K562 (cell line): Measurements from ENCODE around the gene GRIA1. TPM values are rescaled to one million over a fixed set of nuclear protein-coding genes. Genes with fewer than 3 reads are reported as not detected.
A peak's percentile ranks its signal among the peaks of the same experiment; 100 is the strongest.

Source experiments
- ATAC-seq: fragments of 200-7000 bp; cut with Tn5 transposase; 3 replicates; pipeline ENCODE4 v1.9.1; 2020; ENCODE audit warnings: moderate library complexity
- BruUV-seq: library from RNA; stranded (reverse); fragments of 400-500 nt; replicated peaks from 2 replicates; lab custom pipeline; 2021; lab: Mats Ljungman, UMichigan
- CTCF ChIA-PET: fragments of 300-600 bp; formaldehyde crosslinking; extraction: SDS; loops from one replicate; lab custom pipeline; 2021; ENCODE audit warnings: low intra/inter-chr PET ratio; lab: Yijun Ruan, JAX
- POLR2A ChIA-PET: fragments of 300-600, 350-650 bp; sonication (Branson Sonifier 250); formaldehyde crosslinking; extraction: SDS; loops from one replicate; lab custom pipeline; 2021; ENCODE audit warnings: antibody characterized with exemption, inconsistent platforms; lab: Yijun Ruan, JAX
- DNase-seq, 4 experiments: peaks; one replicate each; pipeline versions ENCODE4 v3.0.0 to v3.0.0-alpha.2; 2011 to 2018; ENCODE audit warnings: low spot score in 3 of 4, mixed read lengths in 3 of 4; ENCODE audit errors: extremely low read depth in 1 of 4
- FAIRE-seq: peaks from 2 replicates; lab custom pipeline; 2011; peaks lifted over from hg19 to GRCh38; lab: Jason Lieb, UNC
- H2AFZ ChIP-seq: 2 replicates; pipeline ENCODE4 v1.6.0; 2011; ENCODE audit warnings: low read depth, low read length, control low read depth, inconsistent platforms
- H3K27ac ChIP-seq: fragments of 200-600 bp; 3 replicates; pipeline ENCODE4 v1.8.0; 2011; ENCODE audit warnings: low read depth, mild to moderate bottlenecking, control low read depth, inconsistent platforms, low read length, moderate library complexity, mixed read lengths; ENCODE audit errors: extremely low read depth
- H3K27me3 ChIP-seq, 2 experiments: fragments of 300-600 bp in 1 of 2; 2 replicates in 1 of 2; 3 replicates in 1 of 2; pipeline versions ENCODE4 v1.6.0 to v1.8.0; 2011; ENCODE audit warnings: inconsistent platforms in 2 of 2, low read length in 2 of 2, mild to moderate bottlenecking in 1 of 2, mixed read lengths in 1 of 2, moderate library complexity in 1 of 2; ENCODE audit not compliant: control insufficient read depth in 2 of 2, insufficient read depth in 2 of 2
- H3K36me3 ChIP-seq: fragments of 300-600 bp; 3 replicates; pipeline ENCODE4 v1.8.0; 2011; ENCODE audit warnings: mild to moderate bottlenecking, low read length, inconsistent platforms; ENCODE audit not compliant: control insufficient read depth, insufficient read depth
- H3K4me1 ChIP-seq, 2 experiments: fragments of 200-600 bp in 1 of 2; replicated peaks in 1 of 2; 2 replicates in 1 of 2; 3 replicates in 1 of 2; pipeline versions ENCODE4 v1.5.1 to v1.8.0; 2011; ENCODE audit warnings: inconsistent platforms in 2 of 2, low read length in 2 of 2, mild to moderate bottlenecking in 1 of 2, mixed read lengths in 1 of 2, moderate library complexity in 1 of 2; ENCODE audit not compliant: control insufficient read depth in 2 of 2, insufficient read depth in 2 of 2
- H3K4me2 ChIP-seq: 2 replicates; pipeline ENCODE4 v1.6.1; 2011; ENCODE audit warnings: low read length, control low read depth, inconsistent platforms, mixed read lengths; ENCODE audit not compliant: insufficient read depth
- H3K4me3 ChIP-seq: fragments of 200-600 bp; sonication (generic), shearing (Covaris generic); 2 replicates; pipeline ENCODE4 v1.5.1; 2016; ENCODE audit warnings: control low read depth, inconsistent platforms
- H3K79me2 ChIP-seq: fragments of 200-600 bp; 3 replicates; pipeline ENCODE4 v1.8.0; 2011; ENCODE audit warnings: low read length, inconsistent platforms; ENCODE audit not compliant: control insufficient read depth, insufficient read depth
- H3K9ac ChIP-seq, 2 experiments: 2 replicates each; pipeline versions ENCODE4 v1.6.0 to v1.6.1; 2011; ENCODE audit warnings: low read depth in 2 of 2, low read length in 2 of 2, control low read depth in 1 of 2, inconsistent platforms in 1 of 2, mild to moderate bottlenecking in 1 of 2, mixed read lengths in 1 of 2; ENCODE audit not compliant: insufficient read depth in 1 of 2
- H3K9me1 ChIP-seq: one replicate; pipeline ENCODE4 v1.6.0; 2011; ENCODE audit warnings: inconsistent platforms, mild to moderate bottlenecking, low read length, moderate library complexity; ENCODE audit not compliant: control insufficient read depth, insufficient read depth
- H3K9me3 ChIP-seq: replicated peaks from 2 replicates; pipeline ENCODE4 v1.5.1; 2011; ENCODE audit warnings: low read depth, low read length, inconsistent platforms; ENCODE audit not compliant: control insufficient read depth, insufficient read depth
- H4K20me1 ChIP-seq: replicated peaks from 2 replicates; pipeline ENCODE4 v1.6.1; 2011; ENCODE audit warnings: low read length, inconsistent platforms, mixed read lengths; ENCODE audit not compliant: control insufficient read depth, insufficient read depth
- CREB3 ChIP-seq: fragments of 450-650 bp; conservative IDR thresholded peaks from 2 replicates; pipeline ENCODE4 v1.6.1; 2016; ENCODE audit warnings: missing genetic modification characterization, low read depth, mild to moderate bottlenecking, missing compliant biosample characterization, moderate library complexity
- CUX1 ChIP-seq: fragments of 200-800 bp; sonication (Bioruptor generic); IDR thresholded peaks from 2 replicates; pipeline ENCODE4 v1.6.1; 2016; ENCODE audit warnings: missing genetic modification characterization, missing compliant biosample characterization
- ETV1 ChIP-seq: fragments of 450-650 bp; conservative IDR thresholded peaks from 2 replicates; pipeline ENCODE4 v1.6.1; 2016; ENCODE audit warnings: missing genetic modification characterization, control low read depth, low read depth, missing compliant biosample characterization
- HDAC3 ChIP-seq: fragments of 450-650 bp; IDR thresholded peaks from 2 replicates; pipeline ENCODE4 v1.6.1; 2018; ENCODE audit warnings: borderline replicate concordance, mild to moderate bottlenecking, moderate library complexity; ENCODE audit not compliant: partially characterized antibody
- MEF2A ChIP-seq: IDR thresholded peaks from 2 replicates; pipeline ENCODE4 v1.6.1; 2011; ENCODE audit warnings: low read depth, mild to moderate bottlenecking, low read length, moderate library complexity; ENCODE audit not compliant: control insufficient read depth
- ZNF124 ChIP-seq: sonication (generic); formaldehyde crosslinking; IDR thresholded peaks from 2 replicates; pipeline ENCODE4 v1.8.1; 2022; ENCODE audit warnings: missing genetic modification reagents
- WGBS: fragments of 100-300 bp; shearing (Covaris generic); methylation state at CpG from one replicate; pipeline ENCODE4 v1.1.6; 2016; ENCODE audit warnings: low coverage, mixed read lengths; ENCODE audit not compliant: insufficient coverage; ENCODE audit errors: missing lambda C conversion rate; 5-methylcytosine and 5-hydroxymethylcytosine counted together
- in situ Hi-C: fragments of 300-500 bp; cut with MboI; formaldehyde crosslinking; loops from 4 replicates; pipeline ENCODE4 v1.15.0; 2018; ENCODE audit warnings: inconsistent platforms, mixed read lengths
- intact Hi-C: fragments of 100-400 bp; cut with micrococcal nuclease; formaldehyde crosslinking; loops from 2 replicates; pipeline ENCODE4 v1.14.2; 2022
- polyA plus RNA-seq, 8 experiments: library from polyadenylated mRNA; depleted of rRNA in 4 of 8; stranded (reverse) in 5 of 8; unstranded in 3 of 8; fragments of >200 nt; fragmentation: Nextera tagmentation in 2 of 8; fragmentation: Illumina TruSeq in 1 of 8; extraction: Ambion mirVana in 2 of 8; extraction: Trizol in 1 of 8; gene quantifications; 2 replicates each; pipeline versions ENCODE4 v1.2.1 to v1.2.3, GENCODE V29; 2011 to 2014; ENCODE audit warnings: inconsistent platforms in 1 of 8, missing spikeins in 1 of 8
- total RNA-seq, 7 experiments: library from RNA; depleted of rRNA in 6 of 7; stranded (reverse); fragments of >200 nt in 6 of 7; fragmentation: Illumina TruSeq in 2 of 7; extraction: Trizol in 2 of 7; gene quantifications; 2 replicates each; pipeline versions ENCODE4 v1.2.1 to v1.2.3, GENCODE V29; 2011 to 2021; ENCODE audit warnings: low replicate concordance in 1 of 7

The GRIA1 gene
- total and polyA plus RNA-seq, 9 of the 15 experiments (the other 6 are each of a cell fraction or from before 2014, with no cell fraction given): not detected

GRCh38 chr5:153712946-153713345 lies 222.5 kb downstream of the GRIA1 start (continued):
- no peak for TF ChIP-seq ETV1 (tag)
- no peak for TF ChIP-seq CREB3 (tag)

- FAIRE-seq (no peak), DNase-seq (peak in 1 of 4 experiments; percentile 8), ATAC-seq (no peak)
- WGBS: 0% methylated on average over 8 of the region's 8 CpGs
- Histone ChIP-seq H3K36me3 (no peaks in the 10 kb centered on the region), H3K27me3 (peaks cover 0 to 2% of the 10 kb centered on the region in 2 experiments; a peak in 2 of 5 replicates), H3K4me2 (no peak overlapping the region), H3K9me3 (no peaks in the 10 kb centered on the region), H3K79me2 (no peaks in the 10 kb centered on the region), H3K4me3 (no peak overlapping the region), H3K9me1 (no peaks in the 10 kb centered on the region), H2AFZ (no peak overlapping the region), H3K27ac (no peak overlapping the region), H4K20me1 (no peaks in the 10 kb centered on the region), H3K4me1 (no peaks in the 10 kb centered on the region), H3K9ac (no peak overlapping the region)
- POLR2A ChIA-PET: interaction anchor here (0.6 to 1.2 kb wide), 2 partner anchors 20 to 87 kb away, joined by 3 to 4 read pairs; no protein-coding TSS in a partner anchor
- BruUV-seq: no TSS peak
- intact Hi-C loops (loop anchor here (10.0 kb wide), 1 partner anchor 219 kb away; the partner anchor contains the start of gene GRIA1), in situ Hi-C loops (no loop called here)
- CTCF ChIA-PET: no interaction called here
- TF ChIP-seq HDAC3 (no peak), CUX1 (CRISPR knock-in tag) (no peak), ZNF124 (CRISPR knock-in tag) (no peak), MEF2A (no peak)
These were observed 223.5 kb downstream of the GRIA1 start for GRCh38 chr5:153713943-153714342.
